ENCODE data around the gene FGD5.

- TF ChIP-seq CTCF (optimal IDR thresholded peaks at IDR 0.05 in 1 of 3, IDR thresholded peaks at IDR 0.05 in 1 of 3, conservative IDR thresholded peaks at IDR 0.05 in 1 of 3; ENCODE audit: extremely low read depth in 1 of 3, insufficient read depth in 2 of 3, low read length in 3 of 3) (no peak), EZH2 (IDR thresholded peaks at IDR 0.05; ENCODE audit: low read length) (no peak)
Observed at GRCh38 chr3:14867936-14868570, 49.3 kb downstream of the FGD5 start.

All from keratinocyte (primary cell).